Naive thymus-derived CD4-positive, alpha-beta T cell (primary cell): Measurements from ENCODE around the gene TCERG1L. TPM values are rescaled to one million over a fixed set of nuclear protein-coding genes. Genes with fewer than 3 reads are reported as not detected.

Experiments used
- ATAC-seq: fragments of 150-1000 bp; cut with Tn5 transposase; 2 replicates; pipeline ENCODE4 v1.10.0; 2021; ENCODE audit warnings: mild to moderate bottlenecking, moderate library complexity
- CTCF ChIA-PET: fragments of 350-600 bp; sonication (Branson Sonifier 250); formaldehyde crosslinking; loops from one replicate; lab custom pipeline; 2021; ENCODE audit warnings: antibody characterized with exemption; lab: Charles Lee
- POLR2A ChIA-PET: fragments of 350-600 bp; sonication (Branson Sonifier 250); formaldehyde crosslinking; loops from one replicate; lab custom pipeline; 2021; ENCODE audit warnings: antibody characterized with exemption, inconsistent platforms; lab: Charles Lee
- DNase-seq, 9 donors: peaks; one replicate each; pipeline versions ENCODE4 v3.0.0 to v3.0.0-alpha.2; 2020 to 2022; ENCODE audit warnings: mixed read lengths in 1 of 9
- H3K27ac ChIP-seq: one replicate; pipeline ENCODE4 v1.7.0; 2013; ENCODE audit warnings: mild to moderate bottlenecking, low read depth, low read length, moderate library complexity
- H3K27me3 ChIP-seq, 2 donors: one replicate each; pipeline ENCODE4 v1.7.0; 2013; ENCODE audit warnings: low read length in 2 of 2, mild to moderate bottlenecking in 2 of 2, moderate library complexity in 2 of 2; ENCODE audit not compliant: control insufficient read depth in 2 of 2, insufficient read depth in 2 of 2
- H3K36me3 ChIP-seq, 3 experiments: 1 replicate in 2 of 3; 2 replicates in 1 of 3; pipeline ENCODE4 v1.7.0; 2013; ENCODE audit warnings: low read length in 3 of 3, mild to moderate bottlenecking in 3 of 3, moderate library complexity in 1 of 3; ENCODE audit not compliant: insufficient read depth in 3 of 3, control insufficient read depth in 2 of 3
- H3K4me1 ChIP-seq, 2 donors: one replicate each; pipeline ENCODE4 v1.7.0; 2013; ENCODE audit warnings: low read length in 2 of 2, mild to moderate bottlenecking in 2 of 2, moderate library complexity in 1 of 2; ENCODE audit not compliant: control insufficient read depth in 2 of 2, insufficient read depth in 2 of 2
- H3K4me3 ChIP-seq: 2 replicates; pipeline ENCODE4 v1.7.0; 2013; ENCODE audit warnings: mild to moderate bottlenecking, low read length
- H3K9me3 ChIP-seq, 3 experiments: 1 replicate in 2 of 3; 2 replicates in 1 of 3; pipeline ENCODE4 v1.7.0; 2013; ENCODE audit warnings: low read length in 3 of 3; ENCODE audit not compliant: control insufficient read depth in 2 of 3
- H3K27ac Mint-ChIP-seq, 9 donors: one replicate each; pipeline ENCODE4 v1.8.0; 2020 to 2022; ENCODE audit warnings: mixed read lengths in 9 of 9, mild to moderate bottlenecking in 8 of 9, moderate library complexity in 5 of 9, inconsistent platforms in 2 of 9
- H3K27me3 Mint-ChIP-seq, 5 donors: one replicate each; pipeline ENCODE4 v1.8.0; 2021 to 2022; ENCODE audit warnings: mixed read lengths in 5 of 5, mild to moderate bottlenecking in 1 of 5
- H3K36me3 Mint-ChIP-seq, 5 donors: one replicate each; pipeline ENCODE4 v1.8.0; 2020 to 2022; ENCODE audit warnings: mixed read lengths in 5 of 5, mild to moderate bottlenecking in 3 of 5, inconsistent platforms in 1 of 5
- H3K4me1 Mint-ChIP-seq, 7 donors: one replicate each; pipeline ENCODE4 v1.8.0; 2020 to 2022; ENCODE audit warnings: mixed read lengths in 7 of 7, mild to moderate bottlenecking in 3 of 7, inconsistent platforms in 1 of 7
- H3K4me3 Mint-ChIP-seq, 10 donors: one replicate each; pipeline ENCODE4 v1.8.0; 2020 to 2022; ENCODE audit warnings: mild to moderate bottlenecking in 10 of 10, mixed read lengths in 10 of 10, moderate library complexity in 6 of 10, inconsistent platforms in 2 of 10
- H3K9me3 Mint-ChIP-seq, 11 donors: one replicate each; pipeline ENCODE4 v1.8.0; 2020 to 2022; ENCODE audit warnings: mixed read lengths in 11 of 11, mild to moderate bottlenecking in 4 of 11, inconsistent platforms in 1 of 11, moderate library complexity in 1 of 11
- intact Hi-C, 2 donors: fragments of 100-400 bp; cut with micrococcal nuclease; formaldehyde crosslinking; loops; one replicate each; pipeline ENCODE4 v1.15.1; 2023
- polyA plus RNA-seq, 2 donors: library from polyadenylated mRNA; unstranded; fragments of 300-500 nt; fragmentation: Illumina TruSeq; gene quantifications; one replicate each; pipeline ENCODE4 v1.2.3, GENCODE V29; 2021
- total RNA-seq, 6 experiments: library from RNA in 5 of 6; stranded (reverse) in 5 of 6; gene quantifications; 1 replicate in 5 of 6; 2 replicates in 1 of 6; pipeline ENCODE4 v1.2.3 and lab custom pipeline; 2021 to 2026

TCERG1L gene
- total and polyA plus RNA-seq, 7 experiments from 2014 or later, result 0.11 to 0.42 (median 0.39) TPM; not detected in 4

DNA sequence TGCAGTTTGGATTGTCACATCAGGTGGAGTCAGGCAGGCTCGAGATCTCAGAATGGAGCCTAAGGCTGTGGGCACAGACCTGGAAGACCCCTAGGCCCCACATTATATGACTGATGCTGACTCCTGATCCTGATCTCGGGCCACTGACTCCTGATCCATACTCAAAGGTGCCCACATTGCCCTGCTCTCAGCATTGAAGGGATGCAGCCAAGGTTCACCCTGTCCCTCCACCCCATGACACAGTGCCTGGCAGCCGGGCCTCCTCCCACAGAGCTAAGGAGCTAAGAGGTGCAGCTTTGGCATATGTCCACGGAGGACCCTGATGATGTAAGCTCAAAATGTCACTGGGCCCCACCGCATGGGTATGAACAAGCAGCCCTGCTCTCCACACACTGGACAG lies 36.6 kb downstream of the TCERG1L start:
- Histone ChIP-seq H3K27ac (no peak overlapping the region), H3K27me3 (no peaks in the 10 kb centered on the region), H3K4me1 (no peaks in the 10 kb centered on the region), H3K4me3 (no peak overlapping the region), H3K9me3 (no peaks in the 10 kb centered on the region), H3K36me3 (no peaks in the 10 kb centered on the region)
- H3K27ac Mint-ChIP-seq, result no peak overlapping the region
- peaks cover 0 to 3% (median 0%) of the 10 kb centered on the region in 11 donors for H3K9me3 Mint-ChIP-seq
- intact Hi-C loops, result no loop called here
- no peaks in the 10 kb centered on the region for H3K4me1 Mint-ChIP-seq
- peaks cover 0 to 9% (median 0%) of the 10 kb centered on the region in 5 donors for H3K27me3 Mint-ChIP-seq
- DNase-seq (no peak), ATAC-seq (no peak)
- ChIA-PET POLR2A (no interaction called here), CTCF (no interaction called here)
- H3K4me3 Mint-ChIP-seq, result no peak overlapping the region
- no peaks in the 10 kb centered on the region for H3K36me3 Mint-ChIP-seq

DNA sequence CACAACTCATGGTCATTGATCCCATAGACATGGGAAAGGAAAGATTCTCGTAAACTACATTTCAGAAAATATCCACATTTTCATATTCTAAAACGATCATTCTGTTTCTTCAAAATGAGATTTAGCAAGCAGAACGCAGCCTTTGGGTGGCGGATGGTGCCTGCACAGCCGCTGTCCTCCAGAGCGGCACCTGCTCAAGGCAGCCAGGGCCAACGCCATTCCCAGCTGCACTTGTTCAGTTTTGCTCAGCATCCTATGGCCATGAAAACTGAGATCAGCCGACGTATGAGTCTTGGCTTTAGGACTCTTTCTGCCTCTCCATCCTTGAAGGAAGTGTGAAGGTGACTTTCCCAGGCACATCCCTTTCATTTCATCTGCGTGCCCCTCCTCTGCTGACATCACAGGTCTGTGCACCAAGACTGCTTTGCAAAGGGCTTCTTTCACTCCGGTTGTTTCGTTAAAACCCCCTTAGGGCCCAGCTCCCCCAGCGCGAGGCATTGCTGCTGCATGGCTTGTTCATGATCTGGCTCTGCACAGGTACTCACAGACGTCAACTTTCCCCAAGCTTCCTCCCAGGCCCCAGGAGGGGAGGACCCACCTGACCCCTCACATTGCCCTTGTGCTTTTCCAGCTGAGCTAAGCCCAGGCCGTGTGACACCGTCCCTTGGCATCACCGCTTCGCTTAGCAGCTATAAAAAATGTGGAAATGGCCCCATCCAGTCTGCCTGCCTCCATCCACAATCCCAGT lies 37.2 kb downstream of the TCERG1L start:
- ATAC-seq (no peak), DNase-seq (no peak)
- Histone ChIP-seq H3K36me3 (no peaks in the 10 kb centered on the region), H3K9me3 (no peaks in the 10 kb centered on the region), H3K4me1 (no peaks in the 10 kb centered on the region), H3K27me3 (no peaks in the 10 kb centered on the region), H3K27ac (no peak overlapping the region), H3K4me3 (no peak overlapping the region)
- H3K4me3 Mint-ChIP-seq, result no peak overlapping the region
- peaks cover 0 to 14% (median 0%) of the 10 kb centered on the region in 5 donors for H3K27me3 Mint-ChIP-seq
- peaks cover 0 to 3% (median 0%) of the 10 kb centered on the region in 11 donors for H3K9me3 Mint-ChIP-seq
- ChIA-PET CTCF (no interaction called here), POLR2A (no interaction called here)
- no peaks in the 10 kb centered on the region for H3K36me3 Mint-ChIP-seq
- H3K27ac Mint-ChIP-seq, result no peak overlapping the region
- no peaks in the 10 kb centered on the region for H3K4me1 Mint-ChIP-seq
- intact Hi-C loops, result no loop called here

DNA sequence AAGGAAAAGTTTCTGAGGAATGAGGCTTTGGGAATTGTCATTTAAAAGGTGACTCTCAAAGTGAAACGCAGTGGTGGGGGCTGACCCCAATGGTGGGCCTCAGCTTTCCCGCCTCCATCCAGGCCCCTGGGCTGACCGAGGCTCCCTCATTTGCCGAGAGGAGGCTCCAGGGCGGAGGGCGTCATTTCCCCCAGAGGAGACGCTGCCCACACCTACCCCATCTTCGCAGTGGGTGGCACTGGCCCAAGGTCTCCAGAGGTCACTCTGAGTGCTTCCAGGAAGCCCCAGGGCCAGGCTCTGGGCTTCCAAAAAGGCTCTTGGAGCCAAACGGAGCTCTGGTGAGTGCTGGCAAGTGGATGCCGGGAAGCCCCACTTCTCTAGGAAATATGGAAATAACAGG lies 38.0 kb downstream of the TCERG1L start:
- CTCF ChIA-PET, result no interaction called here
- no peak overlapping the region for H3K27ac Mint-ChIP-seq

DNA sequence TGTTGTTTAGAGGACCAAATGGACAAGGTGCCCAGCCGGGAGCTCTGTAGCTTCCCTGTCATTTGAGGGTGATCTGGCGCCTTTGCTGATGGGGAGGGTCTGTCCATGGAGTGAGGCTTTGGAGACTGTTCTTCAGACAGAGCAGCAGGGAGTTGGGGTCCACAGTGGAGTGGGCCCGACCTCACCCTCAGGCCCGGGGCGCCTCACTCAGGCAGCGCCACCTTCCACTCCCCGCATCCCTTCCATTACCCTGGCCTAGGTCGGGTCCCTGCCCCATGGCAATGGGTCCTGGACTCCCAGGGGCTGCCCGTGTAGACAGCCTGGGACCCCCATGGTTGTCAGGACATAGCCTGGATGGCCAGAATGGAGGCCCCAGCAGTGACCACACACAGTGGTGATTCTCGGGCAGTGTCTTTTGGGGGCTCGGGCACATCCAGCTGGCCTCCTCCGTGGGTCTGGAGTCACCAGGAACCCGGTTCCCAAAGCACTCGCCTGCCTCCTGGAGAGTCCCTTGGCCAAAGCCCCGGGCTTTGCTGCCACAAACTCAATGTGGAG lies 38.5 kb downstream of the TCERG1L start:
- no peaks in the 10 kb centered on the region for H3K4me1 ChIP-seq
- H3K27ac ChIP-seq, result no peak overlapping the region
- no peaks in the 10 kb centered on the region for H3K9me3 ChIP-seq
- intact Hi-C loops, result no loop called here
- H3K36me3 ChIP-seq, result no peaks in the 10 kb centered on the region
- Mint-ChIP-seq H3K36me3 (no peaks in the 10 kb centered on the region), H3K4me3 (no peak overlapping the region), H3K4me1 (no peaks in the 10 kb centered on the region), H3K9me3 (peaks cover 0 to 3% (median 0%) of the 10 kb centered on the region in 11 donors), H3K27ac (no peak overlapping the region), H3K27me3 (peaks cover 0 to 9% (median 0%) of the 10 kb centered on the region in 5 donors)
- ATAC-seq (no peak), DNase-seq (no peak)
- no peak overlapping the region for H3K4me3 ChIP-seq
- no peaks in the 10 kb centered on the region for H3K27me3 ChIP-seq
- ChIA-PET POLR2A (no interaction called here), CTCF (no interaction called here)

More for the DNA sequence above, 38.0 kb downstream of the TCERG1L start:
- H3K36me3 ChIP-seq, result no peaks in the 10 kb centered on the region
- H3K27ac ChIP-seq, result no peak overlapping the region
- Mint-ChIP-seq H3K27me3 (peaks cover 0 to 9% (median 0%) of the 10 kb centered on the region in 5 donors), H3K4me3 (no peak overlapping the region), H3K9me3 (peaks cover 0 to 3% (median 0%) of the 10 kb centered on the region in 11 donors), H3K4me1 (no peaks in the 10 kb centered on the region), H3K36me3 (no peaks in the 10 kb centered on the region)
- DNase-seq (no peak), ATAC-seq (no peak)
- intact Hi-C loops, result no loop called here
- H3K27me3 ChIP-seq, result no peaks in the 10 kb centered on the region
- H3K9me3 ChIP-seq, result no peaks in the 10 kb centered on the region
- H3K4me3 ChIP-seq, result no peak overlapping the region
- no peaks in the 10 kb centered on the region for H3K4me1 ChIP-seq
- POLR2A ChIA-PET, result no interaction called here

DNA sequence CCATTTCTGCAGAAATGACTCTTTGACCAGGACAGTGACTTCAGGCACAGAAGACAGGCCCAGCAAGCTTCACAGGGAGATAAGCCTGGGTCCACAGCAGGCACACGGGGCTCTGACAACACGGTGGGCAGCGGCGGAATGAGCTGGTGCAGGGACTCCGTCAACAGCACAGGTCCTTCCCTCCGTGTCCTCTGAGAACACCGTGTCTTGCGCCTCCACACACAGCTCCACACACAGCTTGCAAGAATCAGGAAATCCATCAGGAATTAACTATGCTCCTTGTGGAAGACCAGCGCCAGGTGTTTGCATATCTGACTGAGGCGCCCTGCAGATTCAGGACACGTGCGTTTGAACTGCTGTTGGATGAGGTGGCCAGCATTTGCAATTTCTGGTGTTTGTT lies 39.6 kb downstream of the TCERG1L start:
- Mint-ChIP-seq H3K36me3 (no peaks in the 10 kb centered on the region), H3K4me3 (no peak overlapping the region), H3K27ac (no peak overlapping the region), H3K9me3 (peaks cover 0 to 3% (median 0%) of the 10 kb centered on the region in 11 donors), H3K27me3 (peaks cover 0 to 9% (median 0%) of the 10 kb centered on the region in 5 donors), H3K4me1 (no peaks in the 10 kb centered on the region)
- Histone ChIP-seq H3K27ac (no peak overlapping the region), H3K4me1 (no peaks in the 10 kb centered on the region), H3K36me3 (no peaks in the 10 kb centered on the region), H3K27me3 (no peaks in the 10 kb centered on the region), H3K9me3 (no peaks in the 10 kb centered on the region), H3K4me3 (no peak overlapping the region)
- intact Hi-C loops, result no loop called here
- POLR2A ChIA-PET, result no interaction called here
- CTCF ChIA-PET, result no interaction called here
- ATAC-seq (no peak), DNase-seq (no peak)

DNA sequence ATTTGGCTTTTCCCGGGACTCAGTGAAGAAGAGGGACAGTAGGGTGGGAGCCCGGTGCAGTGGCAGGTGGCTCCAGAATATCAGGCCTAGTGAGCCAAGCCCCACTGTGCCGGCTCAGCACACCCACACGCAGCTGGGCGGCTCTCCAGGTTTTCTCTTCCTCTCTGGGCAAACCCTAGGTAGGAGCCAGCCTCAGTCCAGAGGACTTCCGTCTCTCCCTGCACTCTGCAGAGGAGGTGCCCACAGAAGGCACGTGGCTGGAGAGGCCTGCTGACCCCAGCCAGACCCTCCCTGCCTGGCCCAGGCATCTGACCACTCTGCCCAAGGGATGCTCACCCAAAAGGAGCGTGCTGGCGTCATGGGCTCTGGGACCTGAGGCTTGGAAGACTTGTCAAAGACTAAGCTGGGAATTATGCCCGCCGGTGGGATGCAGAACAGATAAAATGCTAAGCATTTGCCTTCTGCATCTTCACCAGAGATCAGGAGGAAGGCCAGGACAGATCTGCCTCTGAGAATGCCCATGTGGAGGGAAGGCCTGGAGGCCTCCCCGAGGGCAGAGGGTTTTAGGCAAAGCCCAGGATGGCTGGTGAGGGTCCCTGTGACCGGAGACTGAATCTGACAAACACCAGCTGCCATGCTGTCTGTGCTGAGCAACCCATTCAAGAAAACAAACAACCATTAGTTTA lies 40.2 kb downstream of the TCERG1L start:
- intact Hi-C loops, result no loop called here
- H3K4me1 Mint-ChIP-seq, result no peaks in the 10 kb centered on the region
- peaks cover 0 to 3% (median 0%) of the 10 kb centered on the region in 11 donors for H3K9me3 Mint-ChIP-seq
- Histone ChIP-seq H3K9me3 (no peaks in the 10 kb centered on the region), H3K27ac (no peak overlapping the region), H3K4me3 (no peak overlapping the region), H3K4me1 (no peaks in the 10 kb centered on the region), H3K27me3 (no peaks in the 10 kb centered on the region), H3K36me3 (no peaks in the 10 kb centered on the region)
- no peak for DNase-seq
- H3K27me3 Mint-ChIP-seq, result peaks cover 0 to 9% (median 0%) of the 10 kb centered on the region in 5 donors
- no peaks in the 10 kb centered on the region for H3K36me3 Mint-ChIP-seq
- POLR2A ChIA-PET, result no interaction called here
- CTCF ChIA-PET, result no interaction called here
- no peak overlapping the region for H3K27ac Mint-ChIP-seq
- no peak for ATAC-seq
- H3K4me3 Mint-ChIP-seq, result no peak overlapping the region
